CD4-positive, alpha-beta memory T cell (primary cell): ENCODE data around the gene RNGTT. TPM values are rescaled to one million over a fixed set of nuclear protein-coding genes. Genes with fewer than 3 reads are reported as not detected.

Experiments
- CTCF ChIA-PET: fragments of 350-600 bp; sonication (Branson Sonifier 250); formaldehyde crosslinking; loops from one replicate; lab custom pipeline; 2021; ENCODE audit warnings: inconsistent platforms; ENCODE audit not compliant: partially characterized antibody; lab: Charles Lee
- POLR2A ChIA-PET: fragments of 350-600 bp; sonication (Branson Sonifier 250); formaldehyde crosslinking; loops from one replicate; lab custom pipeline; 2021; ENCODE audit not compliant: partially characterized antibody; lab: Charles Lee
- DNase-seq, 5 donors: peaks; one replicate each; pipeline versions ENCODE4 v3.0.0 to v3.0.0-alpha.2; 2020 to 2022; ENCODE audit warnings: mixed read lengths in 1 of 5
- H3K27ac ChIP-seq: one replicate; pipeline ENCODE4 v1.7.0; 2013; ENCODE audit warnings: low read depth, low read length
- H3K27me3 ChIP-seq: 2 replicates; pipeline ENCODE4 v1.7.0; 2013; ENCODE audit warnings: mild to moderate bottlenecking, low read length, moderate library complexity; ENCODE audit not compliant: insufficient read depth
- H3K36me3 ChIP-seq: 2 replicates; pipeline ENCODE4 v1.7.0; 2013; ENCODE audit warnings: mild to moderate bottlenecking, low read length, moderate library complexity; ENCODE audit not compliant: insufficient read depth
- H3K4me1 ChIP-seq: 2 replicates; pipeline ENCODE4 v1.7.0; 2013; ENCODE audit warnings: mild to moderate bottlenecking, low read length, moderate library complexity; ENCODE audit not compliant: insufficient read depth
- H3K4me3 ChIP-seq, 2 donors: one replicate each; pipeline ENCODE4 v1.7.0; 2013; ENCODE audit warnings: low read length in 2 of 2, mild to moderate bottlenecking in 1 of 2
- H3K9me3 ChIP-seq, 2 donors: one replicate each; pipeline ENCODE4 v1.7.0; 2013; ENCODE audit warnings: low read length in 2 of 2, control low read depth in 1 of 2; ENCODE audit not compliant: control insufficient read depth in 1 of 2
- H3K27ac Mint-ChIP-seq, 7 donors: one replicate each; pipeline ENCODE4 v1.8.0; 2020 to 2021; ENCODE audit warnings: mixed read lengths in 7 of 7, mild to moderate bottlenecking in 6 of 7, inconsistent platforms in 3 of 7, moderate library complexity in 3 of 7
- H3K27me3 Mint-ChIP-seq, 2 donors: one replicate each; pipeline ENCODE4 v1.8.0; 2020 to 2021; ENCODE audit warnings: mixed read lengths in 2 of 2
- H3K36me3 Mint-ChIP-seq, 2 donors: one replicate each; pipeline ENCODE4 v1.8.0; 2020 to 2021; ENCODE audit warnings: mixed read lengths in 2 of 2, inconsistent platforms in 1 of 2, mild to moderate bottlenecking in 1 of 2
- H3K4me1 Mint-ChIP-seq, 4 donors: one replicate each; pipeline ENCODE4 v1.8.0; 2020 to 2021; ENCODE audit warnings: mixed read lengths in 4 of 4, mild to moderate bottlenecking in 1 of 4
- H3K4me3 Mint-ChIP-seq, 8 donors: one replicate each; pipeline ENCODE4 v1.8.0; 2020 to 2021; ENCODE audit warnings: mixed read lengths in 8 of 8, mild to moderate bottlenecking in 7 of 8, moderate library complexity in 6 of 8, inconsistent platforms in 3 of 8
- H3K9me3 Mint-ChIP-seq, 8 donors: one replicate each; pipeline ENCODE4 v1.8.0; 2020 to 2021; ENCODE audit warnings: mixed read lengths in 8 of 8, mild to moderate bottlenecking in 5 of 8, inconsistent platforms in 3 of 8, moderate library complexity in 1 of 8
- intact Hi-C: fragments of 100-400 bp; cut with micrococcal nuclease; formaldehyde crosslinking; loops from one replicate; pipeline ENCODE4 v1.15.1; 2023
- polyA plus RNA-seq, 2 donors: library from polyadenylated mRNA; unstranded; fragments of 300-500 nt; fragmentation: Illumina TruSeq; gene quantifications; one replicate each; pipeline ENCODE4 v1.2.3, GENCODE V29; 2021
- total RNA-seq, 2 experiments: library from RNA; stranded (reverse); gene quantifications; one replicate each; pipeline ENCODE4 v1.2.3, GENCODE V29; 2021

Gene RNGTT
- total and polyA plus RNA-seq, 4 experiments from 2014 or later, result 17.3 to 21.8 (median 19.1) TPM

DNA sequence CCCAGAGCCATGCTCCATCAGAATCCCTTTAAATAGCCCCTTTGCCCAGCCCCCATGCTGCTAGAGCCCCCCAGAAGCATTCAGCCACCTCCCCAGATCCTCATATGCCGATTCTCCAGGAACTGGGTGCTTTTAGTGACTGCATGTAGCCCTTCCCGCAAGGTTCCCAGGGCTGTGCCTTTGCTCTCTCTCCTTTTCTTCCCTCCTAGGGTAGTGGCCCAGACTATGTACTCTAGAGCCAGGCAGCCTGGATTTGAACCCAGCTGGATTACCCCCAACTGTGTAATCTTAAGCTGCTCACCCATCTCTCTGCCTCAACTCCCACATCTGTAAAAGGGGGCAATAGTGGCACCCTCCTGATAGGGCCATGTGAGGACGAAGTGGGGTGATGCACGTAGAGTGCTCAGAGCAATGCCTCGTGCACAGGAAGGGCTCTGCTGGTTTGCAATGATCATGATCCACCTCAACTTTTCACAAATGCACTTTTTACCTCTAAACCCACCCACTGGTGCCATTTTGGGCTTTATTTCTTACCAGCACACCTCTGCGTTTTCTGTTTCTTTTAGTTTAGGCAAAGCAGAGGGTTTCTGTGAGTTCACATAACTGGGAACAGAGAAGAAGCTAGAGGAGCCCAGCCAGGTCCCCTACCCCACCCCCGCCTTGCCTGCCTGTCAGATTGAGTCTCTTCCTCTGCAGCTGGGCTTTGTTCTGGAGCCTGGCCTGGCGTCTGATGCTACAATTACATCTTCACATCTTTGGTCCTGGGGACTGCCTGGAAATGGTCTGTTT, 396.5 kb downstream of the RNGTT start:
- CTCF ChIA-PET, result no interaction called here
- Mint-ChIP-seq H3K4me3 (no peak overlapping the region), H3K4me1 (no peaks in the 10 kb centered on the region), H3K9me3 (peaks cover 0 to 23% (median 7%) of the 10 kb centered on the region in 8 donors), H3K36me3 (no peaks in the 10 kb centered on the region), H3K27ac (no peak overlapping the region), H3K27me3 (peaks cover 5 to 8% of the 10 kb centered on the region in 2 donors)
- H3K36me3 ChIP-seq, result no peaks in the 10 kb centered on the region
- H3K4me1 ChIP-seq, result no peaks in the 10 kb centered on the region
- DNase-seq, result no peak
- intact Hi-C loops, result no loop called here
- POLR2A ChIA-PET, result no interaction called here
- no peak overlapping the region for H3K27ac ChIP-seq
- H3K9me3 ChIP-seq, result no peaks in the 10 kb centered on the region
- no peaks in the 10 kb centered on the region for H3K27me3 ChIP-seq
- no peak overlapping the region for H3K4me3 ChIP-seq

DNA sequence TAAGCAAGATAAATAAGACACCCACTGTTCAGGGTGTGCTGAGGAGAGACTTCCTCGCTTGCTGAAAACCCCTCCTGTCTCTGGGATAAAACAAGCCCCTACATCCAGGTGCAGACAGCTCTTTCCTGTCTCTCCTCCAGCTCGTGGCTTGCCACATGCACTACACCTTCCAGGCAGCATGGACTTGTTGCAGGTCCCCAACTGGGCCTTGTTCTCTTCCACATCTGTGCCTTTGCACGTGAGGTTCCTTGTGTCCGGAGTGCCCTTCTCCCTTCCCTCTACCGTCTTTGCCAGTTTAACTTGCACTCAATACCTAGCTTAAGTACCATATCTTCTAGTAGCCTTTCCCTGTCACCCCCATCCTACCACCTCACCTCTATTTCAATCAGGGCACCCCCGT, 397.6 kb downstream of the RNGTT start:
- no peak overlapping the region for H3K4me3 Mint-ChIP-seq
- Histone ChIP-seq H3K4me1 (no peaks in the 10 kb centered on the region), H3K4me3 (no peak overlapping the region), H3K36me3 (no peaks in the 10 kb centered on the region), H3K9me3 (no peaks in the 10 kb centered on the region), H3K27me3 (no peaks in the 10 kb centered on the region), H3K27ac (no peak overlapping the region)
- peaks cover 3 to 7% of the 10 kb centered on the region in 2 donors for H3K27me3 Mint-ChIP-seq
- ChIA-PET POLR2A (no interaction called here), CTCF (no interaction called here)
- H3K36me3 Mint-ChIP-seq, result no peaks in the 10 kb centered on the region
- no peaks in the 10 kb centered on the region for H3K4me1 Mint-ChIP-seq
- peaks cover 0 to 21% (median 7%) of the 10 kb centered on the region in 8 donors for H3K9me3 Mint-ChIP-seq
- H3K27ac Mint-ChIP-seq, result no peak overlapping the region
- DNase-seq, result no peak
- intact Hi-C loops, result no loop called here

DNA sequence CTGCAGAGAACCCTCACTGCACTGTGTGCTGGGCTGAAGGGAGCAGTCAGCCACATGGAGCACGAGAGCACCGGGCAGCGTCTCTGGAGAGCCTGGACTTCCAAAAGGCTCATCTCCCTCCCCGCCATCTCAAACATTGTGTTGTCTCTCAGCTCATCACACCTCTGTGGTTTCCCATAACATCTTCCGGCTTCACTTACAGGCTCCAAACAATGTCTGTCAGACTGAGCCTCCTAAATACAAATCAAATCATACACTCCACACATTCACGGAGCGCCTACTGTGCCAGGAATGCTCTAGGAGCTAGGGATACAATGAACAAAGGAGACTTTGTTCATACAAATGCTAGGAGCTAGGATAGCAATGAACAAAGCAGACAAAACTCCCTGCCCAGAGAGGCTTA, 398.0 kb downstream of the RNGTT start:
- intact Hi-C loops, result no loop called here
- no peak overlapping the region for H3K27ac ChIP-seq
- H3K9me3 ChIP-seq, result no peaks in the 10 kb centered on the region
- H3K27ac Mint-ChIP-seq, result no peak overlapping the region
- no peaks in the 10 kb centered on the region for H3K27me3 ChIP-seq
- no peak for DNase-seq
- no peaks in the 10 kb centered on the region for H3K36me3 ChIP-seq
- peaks cover 0 to 20% (median 7%) of the 10 kb centered on the region in 8 donors for H3K9me3 Mint-ChIP-seq
- CTCF ChIA-PET, result no interaction called here
- no peaks in the 10 kb centered on the region for H3K4me1 Mint-ChIP-seq
- POLR2A ChIA-PET, result no interaction called here
- no peaks in the 10 kb centered on the region for H3K4me1 ChIP-seq
- H3K4me3 ChIP-seq, result no peak overlapping the region
- H3K36me3 Mint-ChIP-seq, result no peaks in the 10 kb centered on the region
- H3K4me3 Mint-ChIP-seq, result no peak overlapping the region
- peaks cover 3 to 7% of the 10 kb centered on the region in 2 donors for H3K27me3 Mint-ChIP-seq

DNA sequence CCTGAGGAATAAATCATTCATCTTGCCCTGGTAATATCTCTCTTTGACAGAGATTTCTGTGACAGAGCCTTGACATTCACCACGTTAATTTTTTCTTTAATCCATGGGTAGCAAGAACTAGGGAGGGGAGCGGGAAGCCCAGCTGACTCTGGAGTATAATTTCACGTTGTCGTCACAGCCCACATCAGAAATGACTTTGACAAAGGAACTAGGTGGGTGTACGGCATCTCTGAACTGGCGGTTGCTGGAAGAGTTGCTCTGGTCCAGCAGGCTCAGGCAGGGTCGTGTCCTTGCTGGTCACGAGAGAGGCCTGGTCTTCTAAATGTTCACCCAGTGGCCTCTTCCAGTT, 400.2 kb downstream of the RNGTT start:
- Mint-ChIP-seq H3K9me3 (peaks cover 0 to 6% (median 0%) of the 10 kb centered on the region in 8 donors), H3K4me1 (no peaks in the 10 kb centered on the region), H3K36me3 (no peaks in the 10 kb centered on the region), H3K27ac (no peak overlapping the region), H3K27me3 (peaks cover 1 to 4% of the 10 kb centered on the region in 2 donors), H3K4me3 (no peak overlapping the region)
- H3K9me3 ChIP-seq, result no peaks in the 10 kb centered on the region
- intact Hi-C loops, result no loop called here
- H3K27ac ChIP-seq, result no peak overlapping the region
- H3K4me1 ChIP-seq, result no peaks in the 10 kb centered on the region
- no peak for DNase-seq
- no peaks in the 10 kb centered on the region for H3K36me3 ChIP-seq
- ChIA-PET CTCF (no interaction called here), POLR2A (no interaction called here)
- H3K4me3 ChIP-seq, result no peak overlapping the region
- no peaks in the 10 kb centered on the region for H3K27me3 ChIP-seq

DNA sequence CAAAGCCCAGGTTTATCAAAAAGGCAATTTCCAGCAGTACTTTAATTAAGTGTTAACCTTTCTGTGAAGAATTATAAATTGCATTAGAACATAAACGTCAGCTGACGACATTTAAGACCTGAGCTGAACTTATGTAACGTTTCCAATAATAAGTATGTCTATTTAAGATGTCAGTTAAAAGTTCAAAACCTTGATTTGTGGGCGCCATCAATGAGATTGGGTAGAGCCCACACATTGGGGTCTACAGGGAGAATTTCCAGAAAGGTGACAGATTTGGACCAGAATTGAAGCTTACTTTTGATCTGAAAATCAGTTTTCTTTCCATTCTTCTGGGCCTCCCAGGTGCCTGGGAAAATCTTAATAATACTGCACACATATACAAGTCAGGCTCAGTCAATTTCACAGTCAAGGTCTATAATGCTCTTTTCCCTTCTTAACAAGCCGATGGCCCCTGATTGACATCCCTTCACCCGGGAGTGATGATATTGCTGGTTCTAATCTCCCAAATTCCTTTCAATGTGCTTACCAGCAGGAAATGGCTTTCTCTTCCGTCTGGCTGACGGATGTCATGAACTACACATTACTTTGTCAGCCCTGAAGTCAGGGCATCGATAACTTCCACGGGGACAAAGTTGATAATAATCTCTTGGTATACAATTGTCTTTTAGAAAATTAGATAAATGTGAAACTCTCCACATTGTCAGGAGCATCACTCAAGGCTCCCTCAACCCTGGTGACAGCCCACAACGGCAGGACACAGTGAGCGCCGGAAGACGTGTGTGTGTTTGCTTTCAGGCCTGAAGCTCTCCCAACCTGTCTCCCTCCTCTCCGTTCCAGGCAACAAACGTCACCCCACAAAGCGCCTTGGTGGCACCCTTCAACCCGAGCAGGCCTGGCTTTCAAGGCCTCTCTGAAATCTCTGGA, 400.8 kb downstream of the RNGTT start:
- Mint-ChIP-seq H3K9me3 (peaks cover 0 to 2% (median 0%) of the 10 kb centered on the region in 8 donors), H3K27ac (no peak overlapping the region), H3K4me3 (no peak overlapping the region), H3K27me3 (peaks cover 1 to 4% of the 10 kb centered on the region in 2 donors), H3K36me3 (no peaks in the 10 kb centered on the region), H3K4me1 (no peaks in the 10 kb centered on the region)
- H3K27me3 ChIP-seq, result no peaks in the 10 kb centered on the region
- H3K36me3 ChIP-seq, result no peaks in the 10 kb centered on the region
- ChIA-PET POLR2A (no interaction called here), CTCF (no interaction called here)
- no peaks in the 10 kb centered on the region for H3K9me3 ChIP-seq
- no peak overlapping the region for H3K4me3 ChIP-seq
- no peak overlapping the region for H3K27ac ChIP-seq
- H3K4me1 ChIP-seq, result no peaks in the 10 kb centered on the region
- intact Hi-C loops, result no loop called here
- no peak for DNase-seq

DNA sequence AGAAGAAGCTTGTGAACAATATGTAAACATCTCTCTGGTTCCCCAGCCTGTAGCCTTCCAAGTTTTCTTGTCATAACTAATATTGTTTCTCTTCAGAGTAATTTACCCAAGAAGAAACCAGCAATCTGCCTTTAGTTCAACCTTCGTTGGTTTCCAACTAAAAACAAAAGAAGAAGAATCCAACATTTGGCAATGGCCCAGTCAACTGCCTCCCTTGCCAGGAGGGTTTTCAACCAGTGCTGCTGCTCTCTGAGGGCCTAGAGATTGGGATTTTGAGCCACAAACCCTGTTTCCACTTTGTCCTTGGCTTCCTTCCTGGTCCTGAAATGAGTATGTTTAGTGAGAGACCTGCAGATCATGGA, 401.5 kb downstream of the RNGTT start:
- Histone ChIP-seq H3K27ac (no peak overlapping the region), H3K36me3 (no peaks in the 10 kb centered on the region), H3K27me3 (no peaks in the 10 kb centered on the region), H3K4me3 (no peak overlapping the region), H3K9me3 (no peaks in the 10 kb centered on the region), H3K4me1 (no peaks in the 10 kb centered on the region)
- intact Hi-C loops, result no loop called here
- H3K27me3 Mint-ChIP-seq, result peaks cover 1 to 4% of the 10 kb centered on the region in 2 donors
- no peak overlapping the region for H3K4me3 Mint-ChIP-seq
- no peaks in the 10 kb centered on the region for H3K36me3 Mint-ChIP-seq
- DNase-seq, result no peak
- peaks cover 0 to 2% (median 0%) of the 10 kb centered on the region in 8 donors for H3K9me3 Mint-ChIP-seq
- no peaks in the 10 kb centered on the region for H3K4me1 Mint-ChIP-seq
- ChIA-PET CTCF (no interaction called here), POLR2A (no interaction called here)
- no peak overlapping the region for H3K27ac Mint-ChIP-seq
